IMR-90 (cell line): ENCODE data around the gene RTL1. TPM values are rescaled to one million over a fixed set of nuclear protein-coding genes. Genes with fewer than 3 reads are reported as not detected.
A peak's percentile ranks its signal among the peaks of the same experiment; 100 is the strongest.

Source experiments
- ATAC-seq: fragments of 200-7000 bp; cut with Tn5 transposase; 2 replicates; pipeline ENCODE4 v1.9.1; 2020; ENCODE audit warnings: low read depth, mild to moderate bottlenecking, moderate library complexity
- BruUV-seq: library from RNA; stranded (reverse); fragments of 400-500 nt; replicated peaks from 2 replicates; lab custom pipeline; 2021; lab: Mats Ljungman, UMichigan
- CTCF ChIA-PET: fragments of 300-600 bp; formaldehyde crosslinking; extraction: SDS; loops from one replicate; lab custom pipeline; 2021; ENCODE audit warnings: antibody characterized with exemption; lab: Yijun Ruan, JAX
- POLR2A ChIA-PET: fragments of 300-600 bp; sonication (Branson Sonifier 250); formaldehyde crosslinking; loops from one replicate; lab custom pipeline; 2022; ENCODE audit warnings: antibody characterized with exemption; ENCODE audit not compliant: unreplicated experiment; lab: Charles Lee
- DNase-seq: peaks from one replicate; pipeline ENCODE4 v3.0.0; 2013
- H2AFZ ChIP-seq: replicated peaks from 2 replicates; pipeline ENCODE3; 2013; ENCODE audit warnings: low read length, mild to moderate bottlenecking; ENCODE audit not compliant: poor library complexity
- H2AK5ac ChIP-seq: 2 replicates; pipeline ENCODE4 v1.6.1; 2013; ENCODE audit warnings: low read depth, low read length, inconsistent platforms
- H2AK9ac ChIP-seq: replicated peaks from 2 replicates; pipeline ENCODE3; 2013; ENCODE audit warnings: mild to moderate bottlenecking, low read depth, low read length, moderate library complexity; ENCODE audit not compliant: poor library complexity
- H2BK120ac ChIP-seq: 2 replicates; pipeline ENCODE4 v1.6.1; 2013; ENCODE audit warnings: low read depth, low read length, inconsistent platforms
- H2BK15ac ChIP-seq: 3 replicates; pipeline ENCODE4 v1.6.1; 2013; ENCODE audit warnings: low read depth, low read length, inconsistent platforms
- H2BK20ac ChIP-seq: 2 replicates; pipeline ENCODE4 v1.6.1; 2013; ENCODE audit warnings: low read depth, mild to moderate bottlenecking, inconsistent platforms, low read length, moderate library complexity
- H2BK5ac ChIP-seq: 2 replicates; pipeline ENCODE4 v1.6.1; 2013; ENCODE audit warnings: mild to moderate bottlenecking, low read depth, low read length, inconsistent platforms; ENCODE audit not compliant: poor library complexity, severe bottlenecking
- H3K14ac ChIP-seq: replicated peaks from 2 replicates; pipeline ENCODE4 v1.6.1; 2013; ENCODE audit warnings: low read depth, low read length, inconsistent platforms
- H3K18ac ChIP-seq: 2 replicates; pipeline ENCODE4 v1.6.1; 2013; ENCODE audit warnings: low read depth, low read length, control low read depth
- H3K23ac ChIP-seq: 2 replicates; pipeline ENCODE4 v1.6.1; 2013; ENCODE audit warnings: low read depth, low read length, inconsistent platforms
- H3K27ac ChIP-seq: 2 replicates; pipeline ENCODE4 v1.5.1; 2013; ENCODE audit warnings: mild to moderate bottlenecking, control low read depth, low read length; ENCODE audit not compliant: insufficient read depth
- H3K27me3 ChIP-seq: 2 replicates; pipeline ENCODE4 v1.6.1; 2013; ENCODE audit warnings: low read length; ENCODE audit not compliant: control insufficient read depth, insufficient read depth
- H3K36me3 ChIP-seq: 2 replicates; pipeline ENCODE4 v1.6.1; 2013; ENCODE audit warnings: low read length, mixed read lengths; ENCODE audit not compliant: control insufficient read depth, insufficient read depth
- H3K4ac ChIP-seq: 2 replicates; pipeline ENCODE4 v1.6.1; 2013; ENCODE audit warnings: low read depth, low read length, inconsistent platforms
- H3K4me1 ChIP-seq: 2 replicates; pipeline ENCODE4 v1.6.1; 2013; ENCODE audit warnings: low read length, mixed read lengths; ENCODE audit not compliant: control insufficient read depth, insufficient read depth
- H3K4me2 ChIP-seq: 2 replicates; pipeline ENCODE4 v1.6.1; 2013; ENCODE audit warnings: low read depth, mild to moderate bottlenecking, control low read depth, low read length, moderate library complexity
- H3K4me3 ChIP-seq: 2 replicates; pipeline ENCODE4 v1.5.1; 2013; ENCODE audit warnings: low read depth, mild to moderate bottlenecking, control low read depth, low read length, moderate library complexity; ENCODE audit not compliant: insufficient read depth
- H3K56ac ChIP-seq: 2 replicates; pipeline ENCODE4 v1.6.1; 2013; ENCODE audit warnings: low read length, inconsistent platforms; ENCODE audit not compliant: insufficient read depth; ENCODE audit errors: extremely low read depth
- H3K79me1 ChIP-seq, 2 experiments: 2 replicates each; pipeline ENCODE4 v1.6.1; 2013; ENCODE audit warnings: low read length in 2 of 2, inconsistent platforms in 1 of 2, low read depth in 1 of 2
- H3K9ac ChIP-seq: 2 replicates; pipeline ENCODE4 v1.6.1; 2013; ENCODE audit warnings: low read depth, low read length, control low read depth
- H3K9me1 ChIP-seq: 2 replicates; pipeline ENCODE4 v1.6.1; 2013; ENCODE audit warnings: low read length, inconsistent platforms; ENCODE audit not compliant: insufficient read depth
- H3K9me3 ChIP-seq: 2 replicates; pipeline ENCODE4 v1.6.1; 2013; ENCODE audit warnings: low read length; ENCODE audit not compliant: control insufficient read depth, insufficient read depth
- H4K20me1 ChIP-seq: 2 replicates; pipeline ENCODE4 v1.6.1; 2013; ENCODE audit warnings: low read length, inconsistent platforms; ENCODE audit not compliant: insufficient read depth
- H4K5ac ChIP-seq: 2 replicates; pipeline ENCODE4 v1.6.1; 2013; ENCODE audit warnings: mild to moderate bottlenecking, low read depth, low read length, control low read depth
- H4K8ac ChIP-seq, 2 experiments: 2 replicates each; pipeline ENCODE4 v1.6.1; 2013; ENCODE audit warnings: low read depth in 2 of 2, low read length in 2 of 2, control low read depth in 1 of 2, inconsistent platforms in 1 of 2
- H4K91ac ChIP-seq: 2 replicates; pipeline ENCODE4 v1.6.1; 2013; ENCODE audit warnings: low read depth, low read length, inconsistent platforms; ENCODE audit not compliant: insufficient read depth
- FOS ChIP-seq: fragments of 150-350 bp; IDR thresholded peaks from 2 replicates; pipeline ENCODE4 v1.6.1; 2016; ENCODE audit warnings: low read depth, low read length
- MAFK ChIP-seq: IDR thresholded peaks from 2 replicates; pipeline ENCODE4 v1.6.1; 2012; ENCODE audit warnings: low read depth, low read length, improper control_type of control experiment
- WGBS, 2 experiments: methylation state at CpG; one replicate each; pipeline versions ENCODE4 v1.1.5 to v1.1.7; 2013; ENCODE audit warnings: missing lambda C conversion rate in 2 of 2; ENCODE audit not compliant: insufficient read length in 1 of 2; ENCODE audit errors: extremely low coverage in 2 of 2; 5-methylcytosine and 5-hydroxymethylcytosine counted together
- dilution Hi-C: fragments of 300-500 bp; cut with HindIII; formaldehyde crosslinking; loops from one replicate; pipeline ENCODE4 v1.14.3; 2018; ENCODE audit warnings: low sequenced_read_pairs; ENCODE audit not compliant: unreplicated experiment
- in situ Hi-C: fragments of 300-500 bp; cut with MboI; formaldehyde crosslinking; loops from 3 replicates; pipeline ENCODE4 v1.14.3; 2019; ENCODE audit warnings: low sequenced_read_pairs, inconsistent platforms, mixed read lengths
- intact Hi-C: fragments of 100-400 bp; cut with micrococcal nuclease; formaldehyde crosslinking; loops from 2 replicates; pipeline ENCODE4 v1.10.0; 2022
- polyA plus RNA-seq, 3 experiments: library from polyadenylated mRNA; depleted of rRNA; stranded (reverse); fragments of >200 nt; gene quantifications; 2 replicates each; pipeline ENCODE4 v1.2.3, GENCODE V29; 2012; ENCODE audit warnings: low replicate concordance in 1 of 3
- total RNA-seq: library from RNA; depleted of rRNA; stranded (reverse); fragments of >200 nt; gene quantifications from 2 replicates; pipeline ENCODE4 v1.2.3, GENCODE V29; 2012
- TF ChIP-seq, protein P1 (sequence below): fragments of 150-350 bp; IDR thresholded peaks from 2 replicates; pipeline ENCODE4 v1.6.1; 2016; ENCODE audit warnings: low read depth, mild to moderate bottlenecking, low read length, moderate library complexity, borderline replicate concordance

Gene RTL1
- total and polyA plus RNA-seq, 2 of the 4 experiments (the other 2 are of a cell fraction) = not detected

DNA sequence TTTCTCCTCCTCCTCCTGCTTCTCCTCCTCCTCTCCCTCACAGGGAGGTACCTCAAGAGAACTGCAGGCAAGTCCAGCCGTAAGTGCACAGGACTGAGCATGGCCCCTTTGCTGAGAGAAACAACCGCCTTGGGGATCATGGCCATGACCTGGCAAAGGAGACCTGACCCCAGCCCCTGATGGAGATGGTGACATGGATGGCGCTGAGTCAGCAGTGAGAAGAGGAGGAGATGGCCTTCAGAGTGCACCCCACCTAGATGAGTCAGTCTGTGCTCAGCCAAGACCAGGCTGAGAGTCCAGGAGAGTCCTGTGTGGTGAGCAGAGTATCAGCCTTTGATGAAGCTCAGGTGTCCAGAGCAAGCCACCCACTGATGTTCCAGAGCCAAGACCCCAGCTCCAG lies 41.2 kb downstream of the RTL1 start:
- no peak overlapping the region for H3K18ac ChIP-seq
- ChIA-PET CTCF (no interaction called here), POLR2A (no interaction called here)
- H3K9ac ChIP-seq = no peak overlapping the region
- H3K4me1 ChIP-seq = no peaks in the 10 kb centered on the region; the same call in none of the 2 replicates
- H3K4me2 ChIP-seq = no peak overlapping the region
- H3K27me3 ChIP-seq = no peaks in the 10 kb centered on the region
- TF ChIP-seq MAFK (peak; percentile 88), FOS (no peak)
- TF ChIP-seq, protein P1, sequence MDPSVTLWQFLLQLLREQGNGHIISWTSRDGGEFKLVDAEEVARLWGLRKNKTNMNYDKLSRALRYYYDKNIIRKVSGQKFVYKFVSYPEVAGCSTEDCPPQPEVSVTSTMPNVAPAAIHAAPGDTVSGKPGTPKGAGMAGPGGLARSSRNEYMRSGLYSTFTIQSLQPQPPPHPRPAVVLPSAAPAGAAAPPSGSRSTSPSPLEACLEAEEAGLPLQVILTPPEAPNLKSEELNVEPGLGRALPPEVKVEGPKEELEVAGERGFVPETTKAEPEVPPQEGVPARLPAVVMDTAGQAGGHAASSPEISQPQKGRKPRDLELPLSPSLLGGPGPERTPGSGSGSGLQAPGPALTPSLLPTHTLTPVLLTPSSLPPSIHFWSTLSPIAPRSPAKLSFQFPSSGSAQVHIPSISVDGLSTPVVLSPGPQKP = no peak
- no peak overlapping the region for H3K4ac ChIP-seq
- no peak overlapping the region for H2BK120ac ChIP-seq
- no peaks in the 10 kb centered on the region for H3K9me3 ChIP-seq
- H3K27ac ChIP-seq = no peak overlapping the region
- peaks cover 100% of the 10 kb centered on the region for H4K20me1 ChIP-seq
- H2AK5ac ChIP-seq = no peak overlapping the region
- H3K79me1 ChIP-seq = peaks cover 5 to 82% of the 10 kb centered on the region in 2 experiments; a peak in 3 of 4 replicates
- no peak overlapping the region for H4K8ac ChIP-seq
- peaks cover 65% of the 10 kb centered on the region for H3K36me3 ChIP-seq
- H2BK20ac ChIP-seq = no peak overlapping the region
- H2BK15ac ChIP-seq = no peak overlapping the region
- no peak overlapping the region for H4K5ac ChIP-seq
- DNase-seq (peak; percentile 31), ATAC-seq (no peak)
- in situ Hi-C loops = no loop called here
- H4K91ac ChIP-seq = no peak overlapping the region
- H2AFZ ChIP-seq = no peak overlapping the region
- WGBS, 2 experiments = 20% methylated on average over 1 of the region's 3 CpGs; no CpG with 5 or more reads in 1 of the 2 experiments
- H3K4me3 ChIP-seq = no peak overlapping the region
- no peak overlapping the region for H2BK5ac ChIP-seq
- no peak overlapping the region for H3K23ac ChIP-seq
- intact Hi-C loops = no loop called here
- H3K14ac ChIP-seq = no peak overlapping the region
- no TSS peak for BruUV-seq
- peaks cover 3% of the 10 kb centered on the region for H3K9me1 ChIP-seq
- dilution Hi-C loops = no loop called here
- no peak overlapping the region for H2AK9ac ChIP-seq
- no peak overlapping the region for H3K56ac ChIP-seq
